SK-N-SH (cell line): ENCODE measurements around the gene MRPL43. TPM values are rescaled to one million over a fixed set of nuclear protein-coding genes. Genes with fewer than 3 reads are reported as not detected.

Source experiments
- CTCF ChIA-PET: fragments of 300-600, 350-600 bp; formaldehyde crosslinking; extraction: SDS; loops from one replicate; lab custom pipeline; 2021; lab: Yijun Ruan, JAX
- POLR2A ChIA-PET: fragments of 350-600 bp; sonication (Branson Sonifier 250); formaldehyde crosslinking; extraction: SDS; loops from one replicate; lab custom pipeline; 2020; ENCODE audit warnings: antibody characterized with exemption, inconsistent platforms; lab: Yijun Ruan, JAX
- DNase-seq: peaks from one replicate; pipeline ENCODE4 v3.0.0; 2012
- H2AFZ ChIP-seq: fragments of 200-600 bp; sonication (generic); 2 replicates; pipeline ENCODE4 v1.8.1; 2016; ENCODE audit warnings: antibody characterized with exemption, mild to moderate bottlenecking, low read depth
- H3F3A ChIP-seq: fragments of 200-600 bp; sonication (generic); replicated peaks from 2 replicates; pipeline ENCODE3; 2016; ENCODE audit warnings: antibody characterized with exemption, mild to moderate bottlenecking; ENCODE audit not compliant: insufficient read depth
- H3K27ac ChIP-seq, 2 experiments: fragments of 200-500 bp in 1 of 2; fragments of 200-600 bp in 1 of 2; sonication (Bioruptor generic) in 1 of 2; sonication (generic), shearing (Covaris generic) in 1 of 2; 2 replicates each; pipeline versions ENCODE4 v1.5.1 to v1.6.1; 2014 to 2016; ENCODE audit warnings: low read depth in 2 of 2, inconsistent platforms in 1 of 2, low read length in 1 of 2, mild to moderate bottlenecking in 1 of 2, mixed read lengths in 1 of 2
- H3K27me3 ChIP-seq: fragments of 200-600 bp; sonication (generic), shearing (Covaris generic); 2 replicates; pipeline ENCODE4 v1.6.1; 2016; ENCODE audit warnings: mixed run types; ENCODE audit not compliant: insufficient read depth
- H3K36me3 ChIP-seq, 2 experiments: fragments of 200-500 bp in 1 of 2; fragments of 200-600 bp in 1 of 2; sonication (Bioruptor generic) in 1 of 2; sonication (generic) in 1 of 2; replicated peaks in 1 of 2; 2 replicates each; pipeline versions ENCODE3 to v1.5.1; 2014 to 2016; ENCODE audit warnings: low read length in 1 of 2, mild to moderate bottlenecking in 1 of 2; ENCODE audit not compliant: insufficient read depth in 2 of 2, control insufficient read depth in 1 of 2
- H3K4me1 ChIP-seq, 2 experiments: fragments of 200-500 bp in 1 of 2; fragments of 200-600 bp in 1 of 2; sonication (Bioruptor generic) in 1 of 2; sonication (generic), shearing (Covaris generic) in 1 of 2; 2 replicates each; pipeline versions ENCODE4 v1.5.1 to v1.6.1; 2014 to 2016; ENCODE audit warnings: low read depth in 1 of 2, low read length in 1 of 2, mixed run types in 1 of 2; ENCODE audit not compliant: insufficient read depth in 2 of 2, control insufficient read depth in 1 of 2
- H3K4me2 ChIP-seq: fragments of 200-600 bp; sonication (generic), shearing (Covaris generic); 2 replicates; pipeline ENCODE4 v1.6.1; 2017; ENCODE audit warnings: mixed run types
- H3K4me3 ChIP-seq, 2 experiments: fragments of 200-500 bp in 1 of 2; fragments of 200-600 bp in 1 of 2; sonication (Bioruptor generic) in 1 of 2; sonication (generic), shearing (Covaris generic) in 1 of 2; 2 replicates each; pipeline versions ENCODE4 v1.5.1 to v1.8.1; 2014 to 2016; ENCODE audit warnings: low read depth in 2 of 2, inconsistent platforms in 1 of 2, low read length in 1 of 2, mild to moderate bottlenecking in 1 of 2, mixed read lengths in 1 of 2, moderate library complexity in 1 of 2
- H3K79me2 ChIP-seq: fragments of 200-600 bp; sonication (generic); 2 replicates; pipeline ENCODE4 v1.8.1; 2017; ENCODE audit warnings: mild to moderate bottlenecking; ENCODE audit not compliant: insufficient read depth
- H3K9ac ChIP-seq: fragments of 200-600 bp; sonication (generic); 2 replicates; pipeline ENCODE4 v1.6.1; 2017; ENCODE audit warnings: mixed run types
- H3K9me2 ChIP-seq: fragments of 200-600 bp; sonication (generic); 2 replicates; pipeline ENCODE4 v1.6.1; 2017; ENCODE audit warnings: mixed run types
- H3K9me3 ChIP-seq: fragments of 200-600 bp; sonication (generic); 2 replicates; pipeline ENCODE4 v1.6.1; 2017; ENCODE audit warnings: mixed run types, mild to moderate bottlenecking, moderate library complexity
- H4K20me1 ChIP-seq: fragments of 200-600 bp; sonication (generic); 2 replicates; pipeline ENCODE4 v1.6.1; 2017; ENCODE audit warnings: mild to moderate bottlenecking, mixed run types; ENCODE audit not compliant: insufficient read depth
- CHD2 ChIP-seq: fragments of 150-350 bp; IDR thresholded peaks from 2 replicates; pipeline ENCODE4 v1.6.1; 2018; ENCODE audit warnings: low read length; ENCODE audit not compliant: partially characterized antibody
- ELF1 ChIP-seq: IDR thresholded peaks from 2 replicates; pipeline ENCODE4 v1.4.0; 2012
- EZH2phosphoT487 ChIP-seq: fragments of 200-600 bp; sonication (generic); IDR thresholded peaks from 2 replicates; pipeline ENCODE4 v1.6.1; 2017; ENCODE audit warnings: low read depth, mixed run types, mild to moderate bottlenecking, antibody characterized with exemption, moderate library complexity, borderline replicate concordance
- FOSL2 ChIP-seq: IDR thresholded peaks from 2 replicates; pipeline ENCODE4 v1.4.0; 2012; ENCODE audit warnings: low read depth, mild to moderate bottlenecking, moderate library complexity, borderline replicate concordance
- GATA2 ChIP-seq: sonication (generic); formaldehyde crosslinking; IDR thresholded peaks from 2 replicates; pipeline ENCODE4 v1.5.0; 2020; ENCODE audit warnings: mild to moderate bottlenecking, missing genetic modification reagents
- JUND ChIP-seq: IDR thresholded peaks from 2 replicates; pipeline ENCODE4 v1.4.0; 2012
- MEF2A ChIP-seq: IDR thresholded peaks from 2 replicates; pipeline ENCODE4 v1.4.0; 2012; ENCODE audit warnings: low read depth, borderline replicate concordance
- NRF1 ChIP-seq: IDR thresholded peaks from 2 replicates; pipeline ENCODE4 v1.6.1; 2012; ENCODE audit warnings: low read depth, mild to moderate bottlenecking, low read length
- RFX5 ChIP-seq: IDR thresholded peaks from 2 replicates; pipeline ENCODE4 v1.6.1; 2012; ENCODE audit warnings: mild to moderate bottlenecking, improper control_type of control experiment, low read length
- RXRA ChIP-seq: IDR thresholded peaks from 2 replicates; pipeline ENCODE4 v1.4.0; 2012; ENCODE audit warnings: low read depth, mild to moderate bottlenecking, borderline replicate concordance
- SMC3 ChIP-seq: IDR thresholded peaks from 2 replicates; pipeline ENCODE4 v1.6.1; 2012; ENCODE audit warnings: low read depth, low read length, improper control_type of control experiment
- TEAD4 ChIP-seq: IDR thresholded peaks from 2 replicates; pipeline ENCODE4 v1.4.0; 2012; ENCODE audit warnings: mild to moderate bottlenecking, borderline replicate concordance; ENCODE audit not compliant: insufficient read depth
- YY1 ChIP-seq: IDR thresholded peaks from 2 replicates; pipeline ENCODE4 v1.4.0; 2012; ENCODE audit warnings: low read depth, mild to moderate bottlenecking
- WGBS: methylation state at CpG from one replicate; pipeline ENCODE4 v1.1.6; 2017; ENCODE audit warnings: low lambda C conversion rate; 5-methylcytosine and 5-hydroxymethylcytosine counted together
- polyA plus RNA-seq, 3 experiments: library from polyadenylated mRNA; depleted of rRNA; stranded (reverse); fragments of >200 nt; gene quantifications; 2 replicates each; pipeline ENCODE4 v1.2.3, GENCODE V29; 2012
- TF ChIP-seq, protein P1 (sequence below): IDR thresholded peaks from 2 replicates; pipeline ENCODE4 v1.4.0; 2012; ENCODE audit warnings: low read depth, borderline replicate concordance
- TF ChIP-seq, protein P2 (sequence below): IDR thresholded peaks from 2 replicates; pipeline ENCODE4 v1.6.1; 2012; ENCODE audit warnings: mild to moderate bottlenecking, low read depth, low read length, moderate library complexity
- TF ChIP-seq, protein P3 (sequence below): IDR thresholded peaks from 2 replicates; pipeline ENCODE4 v1.4.0; 2012; ENCODE audit warnings: low read depth

The MRPL43 gene
- polyA plus RNA-seq, 1 of the 3 experiments (the other 2 are of a cell fraction): 208 TPM

DNA sequence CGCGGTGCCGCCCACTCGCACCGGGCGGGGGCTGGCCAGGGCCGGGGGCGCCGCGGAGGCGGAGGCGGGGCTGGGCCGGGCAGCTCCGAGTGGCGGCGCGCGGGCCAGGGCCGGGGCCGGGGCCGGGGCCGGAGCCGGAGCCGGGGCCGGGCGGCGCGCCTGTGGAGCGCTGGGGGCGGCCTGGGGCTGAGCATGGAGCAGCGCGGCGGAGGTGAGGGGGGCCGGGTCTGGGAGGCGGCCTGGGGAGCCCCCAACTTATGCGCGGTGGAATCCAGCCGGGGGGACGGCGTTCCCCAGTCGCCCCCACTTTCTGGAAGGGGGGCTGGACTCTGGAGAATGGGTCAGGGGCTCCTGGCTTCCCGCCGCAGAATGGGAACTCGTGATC, 12.4 kb upstream of the MRPL43 start, which contains the start of gene LZTS2:
TSS of gene LZTS2 (plus strand) at position 67 of the 385 bp plus-strand sequence. CDS start 2,731 bp downstream, outside the sequence.
- H3K9me3 ChIP-seq: no peaks in the 10 kb centered on the region
- POLR2A ChIA-PET: interaction anchor here (0.8 to 1.4 kb wide), 5 partner anchors 9 to 42 kb away, joined by 3 to 5 read pairs (median 3); partner anchors contain the start of genes PDZD7 and SFXN3
- TF ChIP-seq TEAD4 (no peak), MEF2A (no peak), RXRA (no peak), RFX5 (no peak), GATA2 (CRISPR knock-in tag) (no peak), ELF1 (no peak), SMC3 (no peak), NRF1 (no peak), FOSL2 (no peak), YY1 (no peak), CHD2 (no peak), JUND (no peak), EZH2phosphoT487 (no peak)
- TF ChIP-seq, protein P1, sequence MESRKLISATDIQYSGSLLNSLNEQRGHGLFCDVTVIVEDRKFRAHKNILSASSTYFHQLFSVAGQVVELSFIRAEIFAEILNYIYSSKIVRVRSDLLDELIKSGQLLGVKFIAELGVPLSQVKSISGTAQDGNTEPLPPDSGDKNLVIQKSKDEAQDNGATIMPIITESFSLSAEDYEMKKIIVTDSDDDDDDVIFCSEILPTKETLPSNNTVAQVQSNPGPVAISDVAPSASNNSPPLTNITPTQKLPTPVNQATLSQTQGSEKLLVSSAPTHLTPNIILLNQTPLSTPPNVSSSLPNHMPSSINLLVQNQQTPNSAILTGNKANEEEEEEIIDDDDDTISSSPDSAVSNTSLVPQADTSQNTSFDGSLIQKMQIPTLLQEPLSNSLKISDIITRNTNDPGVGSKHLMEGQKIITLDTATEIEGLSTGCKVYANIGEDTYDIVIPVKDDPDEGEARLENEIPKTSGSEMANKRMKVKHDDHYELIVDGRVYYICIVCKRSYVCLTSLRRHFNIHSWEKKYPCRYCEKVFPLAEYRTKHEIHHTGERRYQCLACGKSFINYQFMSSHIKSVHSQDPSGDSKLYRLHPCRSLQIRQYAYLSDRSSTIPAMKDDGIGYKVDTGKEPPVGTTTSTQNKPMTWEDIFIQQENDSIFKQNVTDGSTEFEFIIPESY: no peak
- TF ChIP-seq, protein P2, sequence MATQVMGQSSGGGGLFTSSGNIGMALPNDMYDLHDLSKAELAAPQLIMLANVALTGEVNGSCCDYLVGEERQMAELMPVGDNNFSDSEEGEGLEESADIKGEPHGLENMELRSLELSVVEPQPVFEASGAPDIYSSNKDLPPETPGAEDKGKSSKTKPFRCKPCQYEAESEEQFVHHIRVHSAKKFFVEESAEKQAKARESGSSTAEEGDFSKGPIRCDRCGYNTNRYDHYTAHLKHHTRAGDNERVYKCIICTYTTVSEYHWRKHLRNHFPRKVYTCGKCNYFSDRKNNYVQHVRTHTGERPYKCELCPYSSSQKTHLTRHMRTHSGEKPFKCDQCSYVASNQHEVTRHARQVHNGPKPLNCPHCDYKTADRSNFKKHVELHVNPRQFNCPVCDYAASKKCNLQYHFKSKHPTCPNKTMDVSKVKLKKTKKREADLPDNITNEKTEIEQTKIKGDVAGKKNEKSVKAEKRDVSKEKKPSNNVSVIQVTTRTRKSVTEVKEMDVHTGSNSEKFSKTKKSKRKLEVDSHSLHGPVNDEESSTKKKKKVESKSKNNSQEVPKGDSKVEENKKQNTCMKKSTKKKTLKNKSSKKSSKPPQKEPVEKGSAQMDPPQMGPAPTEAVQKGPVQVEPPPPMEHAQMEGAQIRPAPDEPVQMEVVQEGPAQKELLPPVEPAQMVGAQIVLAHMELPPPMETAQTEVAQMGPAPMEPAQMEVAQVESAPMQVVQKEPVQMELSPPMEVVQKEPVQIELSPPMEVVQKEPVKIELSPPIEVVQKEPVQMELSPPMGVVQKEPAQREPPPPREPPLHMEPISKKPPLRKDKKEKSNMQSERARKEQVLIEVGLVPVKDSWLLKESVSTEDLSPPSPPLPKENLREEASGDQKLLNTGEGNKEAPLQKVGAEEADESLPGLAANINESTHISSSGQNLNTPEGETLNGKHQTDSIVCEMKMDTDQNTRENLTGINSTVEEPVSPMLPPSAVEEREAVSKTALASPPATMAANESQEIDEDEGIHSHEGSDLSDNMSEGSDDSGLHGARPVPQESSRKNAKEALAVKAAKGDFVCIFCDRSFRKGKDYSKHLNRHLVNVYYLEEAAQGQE: no peak
- TF ChIP-seq, protein P3, sequence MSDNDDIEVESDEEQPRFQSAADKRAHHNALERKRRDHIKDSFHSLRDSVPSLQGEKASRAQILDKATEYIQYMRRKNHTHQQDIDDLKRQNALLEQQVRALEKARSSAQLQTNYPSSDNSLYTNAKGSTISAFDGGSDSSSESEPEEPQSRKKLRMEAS: no peak
- TF ChIP-seq, all 33 proteins: peak for 0
- Histone ChIP-seq H3K9me2 (no peaks in the 10 kb centered on the region), H3K27ac (peak within 1 kb of the TSS; percentile 98 to 99), H3K79me2 (peaks cover 63% of the 10 kb centered on the region), H3K4me3 (peak within 1 kb of the TSS; percentile 90 to 99), H4K20me1 (peaks cover 31% of the 10 kb centered on the region), H3K9ac (peak within 1 kb of the TSS; percentile 99), H3F3A (peaks cover 41% of the 10 kb centered on the region), H3K27me3 (no peaks in the 10 kb centered on the region), H3K4me1 (peaks cover 20 to 37% of the 10 kb centered on the region in 2 experiments; a peak in 3 of 4 replicates), H3K36me3 (peaks cover 25 to 26% of the 10 kb centered on the region in 2 experiments), H3K4me2 (peak within 1 kb of the TSS; percentile 97), H2AFZ (peak within 1 kb of the TSS; percentile 72; the same call in 1 of the 2 replicates)
- CTCF ChIA-PET: interaction anchor here (0.7 to 24.5 kb wide), 16 partner anchors 10 to 146 kb away, joined by 3 to 443 read pairs (median 4); partner anchors contain the start of genes KAZALD1, MRPL43, PDZD7 and SEMA4G
- peak; percentile 93 for DNase-seq
- WGBS: no CpG with 5 or more reads among the region's 44 CpGs
